ENCODE results near the gene UGT3A1. TPM values are rescaled to one million over a fixed set of nuclear protein-coding genes. Genes with fewer than 3 reads are reported as not detected.

The UGT3A1 gene
- total RNA-seq, 1 donor from 2014 or later = 8.8 TPM

DNA sequence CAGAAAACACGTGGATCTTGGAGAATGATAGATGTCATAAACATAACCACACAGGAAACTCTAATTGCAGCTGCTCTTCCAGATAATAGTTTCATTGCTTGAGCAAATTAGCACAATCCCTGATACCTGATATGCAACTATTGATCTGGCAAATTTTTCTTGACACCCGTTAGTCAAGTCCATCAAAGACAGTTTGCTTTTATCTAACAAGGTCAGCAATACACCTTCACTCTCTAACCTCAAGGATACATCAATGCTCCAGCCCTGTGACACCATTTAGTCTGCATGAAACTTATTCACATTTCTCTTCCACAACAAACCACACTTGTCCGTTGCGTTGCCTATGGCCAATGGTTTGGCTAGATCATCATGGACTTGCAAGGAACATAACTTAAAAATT lies 16.6 kb downstream of the UGT3A1 start:
- Histone ChIP-seq H3K4me3 (no peak overlapping the region), H3K27me3 (no peaks in the 10 kb centered on the region), H4K20me1 (ENCODE audit: low read depth) (no peaks in the 10 kb centered on the region), H3K36me3 (no peaks in the 10 kb centered on the region), H3K79me2 (ENCODE audit: low read depth) (no peaks in the 10 kb centered on the region), H3K9ac (no peak overlapping the region), H3K4me1 (no peaks in the 10 kb centered on the region), H3K9me3 (ENCODE audit: low read depth) (no peaks in the 10 kb centered on the region), H2AFZ (replicated peaks) (no peak overlapping the region), H3K4me2 (no peak overlapping the region), H3K27ac (no peak overlapping the region), H3F3A (ENCODE audit: low read depth) (no peaks in the 10 kb centered on the region)
- Mint-ChIP-seq H3K27me3 (ENCODE audit: insufficient read depth, low read depth) (no peaks in the 10 kb centered on the region), H3K36me3 (no peaks in the 10 kb centered on the region), H3K4me1 (no peaks in the 10 kb centered on the region), H3K9me3 (peaks cover 5% of the 10 kb centered on the region), H3K27ac (no peak overlapping the region), H3K4me3 (no peak overlapping the region)
- no peak for TF ChIP-seq CTCF (IDR thresholded peaks at IDR 0.05)
- TF ChIP-seq EZH2 (IDR thresholded peaks at IDR 0.05) = no peak
- TF ChIP-seq EZH2phosphoT487 (IDR thresholded peaks at IDR 0.05) = no peak
- no peak for DNase-seq (ENCODE audit: low spot score)

DNA sequence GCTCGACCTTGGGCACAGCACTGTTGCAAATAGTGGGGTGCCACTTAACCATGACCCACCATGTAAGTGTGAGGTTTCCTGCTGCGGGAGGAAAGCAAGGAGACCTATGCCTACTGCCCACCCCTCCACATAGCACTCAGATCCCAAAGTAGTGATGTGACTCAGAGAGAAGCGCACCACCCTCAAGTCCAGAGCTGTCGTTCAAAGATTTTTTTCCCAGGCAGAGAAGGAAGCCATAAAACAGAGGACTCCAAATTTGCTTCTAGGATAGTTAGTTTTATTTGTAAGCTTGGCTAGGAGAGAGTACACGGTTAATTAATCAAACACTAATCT lies 19.3 kb downstream of the UGT3A1 start:
- H3K27me3 ChIP-seq = no peaks in the 10 kb centered on the region

GRCh38 chr5:35971186-35971877 lies 19.9 kb downstream of the UGT3A1 start:
- Histone ChIP-seq H3K4me2 (no peak overlapping the region), H3K9ac (no peak overlapping the region), H3K36me3 (no peaks in the 10 kb centered on the region), H3K79me2 (ENCODE audit: low read depth) (no peaks in the 10 kb centered on the region), H3K9me3 (ENCODE audit: low read depth) (no peaks in the 10 kb centered on the region), H3K4me3 (no peak overlapping the region), H4K20me1 (ENCODE audit: low read depth) (no peaks in the 10 kb centered on the region), H3K27me3 (no peaks in the 10 kb centered on the region), H3K4me1 (no peaks in the 10 kb centered on the region), H3F3A (ENCODE audit: low read depth) (no peaks in the 10 kb centered on the region), H3K27ac (no peak overlapping the region), H2AFZ (replicated peaks) (no peak overlapping the region)
- no peak overlapping the region for H3K27ac Mint-ChIP-seq
- TF ChIP-seq CTCF (IDR thresholded peaks at IDR 0.05) = no peak
- TF ChIP-seq EZH2 (IDR thresholded peaks at IDR 0.05) = no peak
- no peak for TF ChIP-seq EZH2phosphoT487 (IDR thresholded peaks at IDR 0.05)
- H3K27me3 Mint-ChIP-seq (ENCODE audit: insufficient read depth, low read depth) = no peaks in the 10 kb centered on the region
- H3K9me3 Mint-ChIP-seq = peaks cover 5% of the 10 kb centered on the region
- no peak for DNase-seq (ENCODE audit: low spot score)
- no peaks in the 10 kb centered on the region for H3K36me3 Mint-ChIP-seq
- H3K4me3 Mint-ChIP-seq = no peak overlapping the region
- H3K4me1 Mint-ChIP-seq = no peaks in the 10 kb centered on the region

More for the DNA sequence above, 19.3 kb downstream of the UGT3A1 start:
- Mint-ChIP-seq H3K36me3 (no peaks in the 10 kb centered on the region), H3K4me3 (no peak overlapping the region), H3K27me3 (ENCODE audit: insufficient read depth, low read depth) (no peaks in the 10 kb centered on the region), H3K9me3 (peaks cover 5% of the 10 kb centered on the region), H3K27ac (no peak overlapping the region), H3K4me1 (no peaks in the 10 kb centered on the region)
- Histone ChIP-seq H2AFZ (replicated peaks) (no peak overlapping the region), H3K9ac (no peak overlapping the region), H4K20me1 (ENCODE audit: low read depth) (no peaks in the 10 kb centered on the region), H3K9me3 (ENCODE audit: low read depth) (no peaks in the 10 kb centered on the region), H3K4me2 (no peak overlapping the region), H3K4me3 (no peak overlapping the region), H3K27ac (no peak overlapping the region), H3F3A (ENCODE audit: low read depth) (no peaks in the 10 kb centered on the region), H3K4me1 (no peaks in the 10 kb centered on the region), H3K79me2 (ENCODE audit: low read depth) (no peaks in the 10 kb centered on the region), H3K36me3 (no peaks in the 10 kb centered on the region)
- TF ChIP-seq CTCF (IDR thresholded peaks at IDR 0.05) (no peak), EZH2 (IDR thresholded peaks at IDR 0.05) (no peak)
- no peak for DNase-seq (ENCODE audit: low spot score)
